HG02973 (cell line): ENCODE data around the gene CPEB2.

Experiments
- ATAC-seq: cut with Tn5 transposase; IDR thresholded peaks from one replicate; pipeline ENCODE4 v1.9.1; 2021; ENCODE audit warnings: moderate library complexity; ENCODE audit not compliant: unreplicated experiment

The CPEB2 gene

DNA sequence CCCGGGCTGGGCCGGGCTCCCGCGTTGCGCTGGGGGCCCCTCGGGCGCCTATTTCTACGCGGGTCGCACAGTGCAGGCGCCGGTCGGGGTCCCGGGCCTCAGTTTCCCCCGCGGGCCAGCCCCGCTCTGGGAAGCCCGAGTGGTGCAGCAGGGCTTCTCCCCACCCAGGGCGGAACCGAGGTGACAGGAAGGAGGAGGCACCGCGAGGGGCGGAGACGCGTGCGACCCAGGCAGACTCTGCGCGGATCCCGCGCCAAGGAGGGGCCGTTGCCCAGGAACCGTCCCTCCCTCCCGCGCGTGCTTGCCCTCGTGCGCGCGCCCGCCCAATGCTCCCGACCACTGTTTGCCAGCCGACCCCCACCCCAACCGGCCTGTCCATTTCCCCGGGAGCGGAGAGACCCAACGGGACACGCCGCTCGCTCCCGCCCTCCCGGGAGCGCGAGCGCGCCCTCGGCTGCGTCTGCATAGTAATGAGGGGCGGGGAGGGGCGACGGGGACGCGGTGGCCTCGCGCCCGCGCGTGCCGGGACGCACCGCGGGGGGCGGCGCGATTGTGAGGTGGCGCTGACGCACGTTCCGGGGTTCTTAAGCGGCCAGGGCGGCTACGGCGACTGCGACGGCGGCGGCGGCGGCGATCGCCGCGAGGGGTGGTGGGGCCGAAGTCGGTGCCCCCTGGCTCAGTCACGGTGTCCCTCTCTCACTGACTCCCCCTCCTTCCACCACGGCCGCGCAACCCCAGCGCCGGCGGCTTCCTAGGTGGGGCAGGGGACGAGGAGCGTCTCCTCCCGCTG lies at the start of gene CPEB2:
Gene CPEB2 (plus strand): TSS at position 613 of the 790 bp plus-strand sequence. CDS start 193 bp downstream, outside the sequence.
- ATAC-seq: peak; percentile 59

DNA sequence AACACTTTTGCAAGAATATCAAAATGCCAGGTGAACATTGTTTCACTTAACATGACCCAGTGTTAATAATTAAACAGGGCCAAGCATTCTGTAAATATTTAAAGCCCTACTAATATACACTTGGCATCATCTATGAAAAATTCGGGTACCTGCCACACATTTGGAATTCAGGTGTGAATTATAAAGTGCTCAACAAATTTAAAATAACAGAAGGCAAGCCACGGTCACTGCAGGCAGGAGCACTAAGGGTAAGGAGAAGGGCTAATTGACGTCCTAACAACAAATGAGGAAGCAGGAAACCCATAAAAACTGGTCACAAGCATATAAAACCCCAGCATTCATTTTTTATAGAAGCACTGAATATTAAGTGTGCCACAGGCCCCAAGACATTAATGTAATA lies 43.8 kb upstream of the CPEB2 start:
- no peak for ATAC-seq

DNA sequence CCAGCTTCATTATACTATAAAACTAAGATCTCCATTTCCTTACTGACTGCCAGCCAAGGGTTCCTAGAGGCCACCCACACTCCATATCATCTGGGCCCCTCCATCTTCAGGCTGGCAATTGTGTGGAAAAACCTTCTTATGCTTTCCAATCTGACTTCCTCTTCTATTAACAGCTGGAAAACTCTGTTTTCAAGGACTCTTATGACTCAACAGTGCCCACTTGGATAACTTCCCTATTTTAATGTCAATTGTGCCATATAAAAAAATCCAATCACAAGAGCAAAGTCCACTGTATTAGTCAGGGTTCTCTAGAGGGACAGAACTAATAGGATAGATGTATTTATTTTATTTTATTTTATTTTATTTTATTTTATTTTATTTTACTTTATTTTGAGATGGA lies 41.0 kb upstream of the CPEB2 start:
- no peak for ATAC-seq

DNA sequence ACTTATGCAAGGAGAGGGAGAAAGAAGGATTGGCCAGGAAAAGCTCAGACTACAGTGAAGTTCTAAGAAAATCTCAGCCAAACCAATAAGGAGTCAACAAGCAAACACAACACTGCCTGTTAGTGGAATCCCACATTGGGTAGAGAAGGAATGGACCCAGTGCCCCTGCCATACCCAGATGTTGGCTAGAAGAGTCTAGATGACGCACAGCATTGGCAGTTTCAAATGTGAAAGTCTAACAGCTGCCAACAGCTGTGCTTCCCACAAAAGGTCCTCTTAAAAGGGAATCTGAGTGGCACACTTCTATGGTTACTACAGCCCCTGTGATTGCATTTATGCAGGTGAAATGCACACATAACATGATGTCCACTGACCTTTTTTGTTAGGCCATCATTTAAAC lies 37.2 kb upstream of the CPEB2 start:
- no peak for ATAC-seq

DNA sequence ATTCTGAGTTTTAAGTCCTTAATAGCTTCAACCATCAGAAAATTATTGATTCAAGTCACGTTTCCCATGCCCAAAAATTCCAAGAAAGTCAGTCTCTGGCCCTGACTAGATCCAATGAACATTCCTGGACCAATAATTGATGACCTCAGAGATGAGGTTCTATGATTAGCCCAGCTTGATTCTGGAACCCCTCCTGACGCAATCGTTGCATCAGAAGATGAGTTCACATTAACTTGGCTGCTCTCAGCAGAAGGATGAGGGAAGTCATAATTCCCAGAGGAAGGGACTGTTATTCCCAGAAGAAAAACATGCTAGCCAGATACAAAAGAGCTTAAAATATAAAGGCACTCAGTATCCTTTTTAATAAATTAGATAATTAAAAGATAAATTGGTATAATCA lies 34.3 kb upstream of the CPEB2 start:
- ATAC-seq: no peak

DNA sequence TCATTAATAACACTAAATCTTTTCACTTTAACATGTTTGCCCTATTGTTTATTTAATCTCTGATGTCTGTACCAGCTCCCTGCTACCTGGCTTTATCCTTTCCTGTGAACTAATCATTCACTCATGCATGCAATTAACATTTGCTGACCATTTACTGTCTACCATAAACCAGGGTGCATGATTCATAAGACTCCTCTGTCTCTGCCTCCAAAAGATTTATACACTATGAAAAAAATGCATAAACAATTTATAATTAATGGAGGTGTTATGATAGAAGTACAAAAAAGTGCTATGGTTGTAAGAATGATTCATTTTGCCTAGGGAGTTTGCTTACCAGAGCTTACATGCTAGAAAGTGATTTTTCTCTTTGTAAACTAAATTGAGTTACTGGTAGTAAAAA lies 24.5 kb upstream of the CPEB2 start:
- ATAC-seq: no peak

DNA sequence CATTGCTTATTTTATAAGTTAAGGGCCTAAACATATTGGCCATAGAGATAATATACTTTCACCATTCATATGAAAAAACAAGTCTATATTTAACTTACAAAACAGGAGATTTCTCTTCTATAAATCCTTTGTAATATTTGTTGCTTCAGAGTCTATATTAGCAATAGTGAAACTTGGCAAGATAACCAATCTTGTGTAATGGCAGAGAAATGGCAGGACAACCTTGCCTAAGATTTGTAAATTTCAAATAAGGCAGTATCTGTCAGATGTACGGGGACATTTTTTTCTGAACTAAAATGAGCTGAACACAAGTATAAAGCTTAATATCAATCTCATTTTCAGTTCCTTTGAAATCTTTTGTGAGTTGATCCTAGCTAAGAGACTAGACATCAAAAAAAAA lies 17.8 kb upstream of the CPEB2 start:
- no peak for ATAC-seq

DNA sequence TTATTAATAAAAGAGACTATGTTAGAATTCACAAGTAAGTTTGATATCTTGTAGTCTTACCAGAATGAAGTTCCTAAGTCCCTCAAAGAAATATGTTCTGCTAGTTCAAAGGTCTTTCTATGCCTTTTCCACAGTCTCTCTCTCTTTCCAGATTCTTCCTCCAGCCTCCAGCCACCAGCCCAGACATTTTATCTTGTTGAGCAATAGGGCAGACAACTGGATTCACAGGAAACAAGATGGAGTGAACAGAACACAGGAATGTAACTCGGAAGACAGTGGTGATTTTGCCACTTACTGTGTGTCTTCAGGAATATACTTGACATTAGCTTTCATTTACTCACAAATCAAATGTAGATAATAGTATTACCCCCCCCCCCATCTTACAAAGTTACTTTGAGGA lies 17.1 kb upstream of the CPEB2 start:
- ATAC-seq: no peak

DNA sequence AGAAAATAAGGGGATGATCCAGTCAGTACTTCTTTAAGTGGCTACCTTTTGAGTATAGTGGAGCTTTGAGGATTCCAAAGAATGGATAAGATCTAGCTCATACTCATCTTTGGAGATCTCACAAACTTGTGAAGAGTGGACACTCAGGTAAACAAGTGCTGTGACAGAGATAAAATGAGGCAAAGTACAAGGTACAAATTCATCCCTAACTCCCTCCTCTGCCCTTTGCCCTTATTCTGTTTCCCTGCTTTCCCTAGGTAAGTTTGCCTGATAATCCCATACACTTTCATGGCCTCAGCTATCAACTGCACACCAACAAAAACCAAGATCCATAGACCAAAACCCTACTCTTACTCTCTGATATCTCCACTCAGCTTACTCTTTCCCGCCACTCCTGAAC lies 16.4 kb upstream of the CPEB2 start:
- no peak for ATAC-seq

DNA sequence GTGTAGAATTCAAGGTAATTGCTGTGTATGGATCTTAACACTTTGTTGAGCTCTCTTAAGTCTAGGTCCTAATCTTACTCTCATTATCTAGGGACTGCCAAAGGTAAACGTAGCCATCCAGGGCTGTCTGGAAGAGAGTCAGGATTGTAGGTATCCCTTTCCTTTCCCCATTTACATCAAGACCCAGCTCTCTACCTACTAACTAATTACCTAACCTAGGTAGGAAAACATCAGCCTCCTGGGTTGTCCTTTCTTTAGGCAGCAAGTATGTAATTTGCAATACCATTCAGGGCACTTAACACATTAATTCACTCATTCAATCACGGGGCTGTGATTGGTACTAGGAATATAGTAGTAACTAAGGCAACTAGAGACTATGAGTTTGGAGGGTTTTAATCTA lies 15.2 kb upstream of the CPEB2 start:
- ATAC-seq: no peak

DNA sequence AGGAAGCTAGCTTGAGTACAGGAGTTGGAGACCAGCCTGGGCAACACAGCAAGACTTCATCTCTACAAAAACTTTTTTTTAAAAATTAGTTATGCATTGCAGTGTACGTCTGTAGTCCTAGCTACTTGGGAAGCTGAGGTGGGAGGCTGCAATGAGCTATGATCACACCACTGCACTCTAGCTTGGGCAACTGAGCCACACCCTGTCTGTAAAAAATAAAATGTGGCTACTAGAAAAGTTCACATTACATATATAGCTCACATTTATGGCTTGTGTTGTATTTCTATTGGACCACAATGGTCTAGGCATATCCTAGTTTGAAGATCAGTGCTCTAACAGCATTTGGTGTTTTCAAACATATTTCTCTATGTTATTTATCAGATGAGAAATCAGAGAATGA lies 11.8 kb upstream of the CPEB2 start:
- no peak for ATAC-seq

DNA sequence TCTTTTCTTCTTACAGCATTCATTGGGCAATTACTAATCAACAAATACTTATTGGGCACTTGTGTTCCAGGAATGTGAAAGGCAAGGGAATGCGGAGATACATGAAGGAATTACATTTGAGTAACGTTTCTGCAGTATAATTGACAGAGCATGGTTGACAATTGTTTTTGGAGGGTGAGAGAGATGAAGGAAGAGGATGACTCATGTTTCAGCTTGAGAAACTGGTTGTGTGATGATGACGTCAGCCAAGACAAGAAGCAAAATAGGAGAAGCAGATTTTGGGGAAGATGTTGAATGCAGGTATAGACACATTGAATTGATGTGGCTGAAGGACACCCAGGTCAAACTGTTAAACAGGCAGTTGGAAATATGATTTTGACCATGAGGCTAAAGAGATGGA lies 8.0 kb upstream of the CPEB2 start:
- no peak for ATAC-seq

DNA sequence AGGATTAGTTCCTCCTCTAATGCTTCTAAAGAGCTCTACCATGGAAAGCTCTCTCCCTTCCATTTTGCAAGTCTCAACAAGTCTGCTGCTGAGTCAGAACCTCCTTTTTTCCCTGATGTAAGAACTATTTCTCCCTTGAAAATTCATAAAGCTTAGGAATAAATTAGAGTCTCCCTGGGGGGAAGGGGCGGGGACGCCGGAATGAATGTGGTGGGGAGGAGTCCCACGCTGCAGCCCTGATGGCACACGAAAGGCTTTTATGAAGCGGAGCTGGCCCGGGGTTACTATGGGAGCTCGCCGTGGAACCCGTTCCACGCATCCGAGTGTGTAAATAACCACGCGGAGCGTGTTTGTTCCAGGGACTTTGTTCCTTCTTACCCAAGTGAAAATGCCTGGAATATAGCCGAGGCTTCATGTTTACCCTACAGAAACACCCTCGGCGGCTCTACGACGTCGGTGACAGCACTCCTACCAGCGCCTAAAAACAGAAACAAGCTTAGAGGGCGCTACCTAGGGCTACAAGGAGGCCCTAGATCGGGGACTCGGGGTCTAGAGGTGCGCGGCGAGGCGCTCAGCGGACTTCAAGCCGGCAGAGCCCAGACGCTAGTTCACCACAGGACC lies 923 bp upstream of the CPEB2 start:
- peak; percentile 29 for ATAC-seq

DNA sequence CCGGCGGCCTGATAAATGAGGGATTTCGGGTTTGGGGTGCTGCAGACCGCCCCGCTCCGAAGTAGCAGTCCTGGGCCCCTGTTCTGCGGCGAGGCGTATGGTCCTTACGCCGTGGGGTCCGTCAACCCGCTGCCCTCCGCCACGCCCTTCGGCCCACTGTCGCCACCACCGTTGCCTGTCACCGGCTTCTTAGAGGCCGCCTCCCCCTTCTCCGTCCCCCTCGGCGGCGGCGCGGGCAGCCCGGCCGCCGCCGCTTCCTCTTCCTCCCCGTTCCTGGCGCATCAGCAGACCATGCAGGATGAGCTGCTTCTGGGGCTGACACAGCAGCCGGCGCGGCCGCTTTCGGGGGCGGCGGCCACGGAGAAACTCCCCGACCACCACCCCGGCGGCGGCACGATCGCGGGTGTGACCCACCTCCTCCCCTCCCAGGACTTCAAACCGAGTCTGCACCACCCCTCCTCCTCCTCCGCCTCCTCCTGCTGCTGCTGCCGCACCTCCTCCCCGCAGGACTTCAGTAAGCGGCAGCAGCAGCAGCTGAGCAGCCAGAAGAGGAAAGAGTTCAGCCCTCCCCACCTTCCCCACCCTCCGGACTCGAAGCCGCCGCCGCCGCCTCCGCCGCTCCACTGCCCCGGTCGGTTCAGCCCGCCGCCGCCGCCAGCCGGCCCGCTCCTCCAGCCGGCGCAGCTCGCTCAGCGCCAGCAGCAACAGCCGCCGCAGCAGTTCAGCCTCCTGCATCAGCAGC lies 549 bp downstream of the CPEB2 start:
- ATAC-seq: peak; percentile 19

DNA sequence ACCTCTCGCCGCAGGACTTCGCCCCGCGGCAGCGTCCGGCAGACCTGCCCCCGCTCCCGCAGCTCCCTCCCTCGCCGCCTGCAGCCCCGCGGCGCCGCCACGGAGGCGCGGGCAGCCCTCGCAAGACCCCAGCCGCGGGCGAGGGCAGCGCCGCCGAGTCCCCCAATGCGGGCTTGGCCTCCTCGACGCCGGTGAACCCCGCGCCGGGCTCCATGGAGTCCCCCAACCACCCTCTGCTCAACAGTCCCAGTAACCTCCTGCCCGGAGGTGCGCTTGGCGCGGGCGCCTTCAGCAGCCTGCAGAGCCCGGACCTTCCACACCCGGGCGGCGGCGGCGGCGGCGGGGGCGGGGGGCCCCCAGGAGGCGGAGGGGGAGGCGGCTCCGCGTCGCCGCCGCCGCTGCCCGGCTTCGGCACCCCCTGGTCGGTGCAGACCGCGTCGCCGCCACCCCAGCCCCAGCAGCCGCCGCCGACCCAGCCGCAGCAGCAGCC lies 1.2 kb downstream of the CPEB2 start:
- peak; percentile 9 for ATAC-seq

DNA sequence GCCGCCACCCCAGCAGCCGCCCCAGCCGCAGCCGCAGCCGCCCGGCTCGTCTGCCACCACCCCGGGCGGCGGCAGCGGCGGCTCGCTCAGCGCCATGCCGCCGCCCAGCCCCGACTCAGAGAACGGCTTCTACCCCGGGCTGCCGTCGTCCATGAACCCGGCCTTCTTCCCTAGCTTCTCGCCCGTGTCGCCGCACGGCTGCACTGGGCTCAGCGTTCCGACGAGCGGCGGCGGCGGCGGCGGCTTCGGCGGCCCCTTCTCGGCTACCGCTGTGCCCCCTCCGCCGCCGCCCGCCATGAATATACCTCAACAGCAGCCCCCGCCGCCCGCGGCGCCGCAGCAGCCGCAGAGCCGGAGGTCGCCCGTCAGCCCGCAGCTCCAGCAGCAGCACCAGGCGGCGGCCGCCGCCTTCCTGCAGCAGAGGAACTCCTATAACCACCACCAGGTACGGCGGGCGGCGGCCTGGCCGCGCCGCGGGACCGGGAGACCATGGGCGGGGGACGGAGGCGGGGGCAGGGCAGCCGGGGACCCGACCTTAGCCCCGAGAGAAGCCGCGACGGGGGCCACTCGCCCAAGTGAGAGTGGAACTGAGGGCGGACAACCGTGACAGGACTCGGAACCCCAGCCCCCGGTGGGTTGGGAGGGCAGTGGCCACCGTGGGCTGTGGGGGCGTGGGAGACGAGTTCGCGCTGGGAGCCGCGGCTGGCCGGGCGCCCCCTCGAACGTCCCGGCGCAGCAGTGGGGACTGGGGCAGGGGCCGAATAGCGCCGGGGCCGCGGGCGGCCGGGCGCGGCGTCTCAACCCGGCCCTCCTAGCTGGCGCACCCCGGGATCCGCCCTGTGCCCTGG lies 1.8 kb downstream of the CPEB2 start:
- ATAC-seq: peak; percentile 2

DNA sequence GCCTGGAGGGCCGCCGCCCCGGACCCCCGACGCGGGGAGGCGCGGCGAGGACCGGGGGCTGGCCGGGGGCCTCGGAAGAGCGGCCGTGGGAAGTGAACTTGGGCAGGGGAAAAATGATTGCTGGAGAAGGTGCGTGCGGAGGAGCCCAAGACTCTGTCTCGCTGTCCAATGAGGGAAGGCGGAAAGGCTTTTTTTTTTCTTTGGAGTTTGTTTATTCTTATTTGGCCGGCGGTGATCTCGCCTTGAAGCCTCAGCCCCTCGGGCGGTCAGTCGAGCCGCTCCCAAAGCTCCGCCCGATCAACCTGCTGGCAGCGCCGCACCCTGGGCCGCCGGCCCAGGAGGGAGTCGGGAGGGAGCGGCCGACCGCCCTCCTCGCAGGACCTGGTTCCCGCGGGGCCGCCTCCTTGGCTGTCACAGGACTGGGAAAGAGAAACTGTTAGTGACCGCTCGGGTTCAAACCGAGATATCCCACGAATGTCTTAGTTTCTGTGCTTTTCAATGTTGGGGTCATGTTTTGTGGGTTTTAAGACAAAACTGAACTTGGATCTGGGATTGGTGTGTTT lies 2.5 kb downstream of the CPEB2 start:
- no peak for ATAC-seq

DNA sequence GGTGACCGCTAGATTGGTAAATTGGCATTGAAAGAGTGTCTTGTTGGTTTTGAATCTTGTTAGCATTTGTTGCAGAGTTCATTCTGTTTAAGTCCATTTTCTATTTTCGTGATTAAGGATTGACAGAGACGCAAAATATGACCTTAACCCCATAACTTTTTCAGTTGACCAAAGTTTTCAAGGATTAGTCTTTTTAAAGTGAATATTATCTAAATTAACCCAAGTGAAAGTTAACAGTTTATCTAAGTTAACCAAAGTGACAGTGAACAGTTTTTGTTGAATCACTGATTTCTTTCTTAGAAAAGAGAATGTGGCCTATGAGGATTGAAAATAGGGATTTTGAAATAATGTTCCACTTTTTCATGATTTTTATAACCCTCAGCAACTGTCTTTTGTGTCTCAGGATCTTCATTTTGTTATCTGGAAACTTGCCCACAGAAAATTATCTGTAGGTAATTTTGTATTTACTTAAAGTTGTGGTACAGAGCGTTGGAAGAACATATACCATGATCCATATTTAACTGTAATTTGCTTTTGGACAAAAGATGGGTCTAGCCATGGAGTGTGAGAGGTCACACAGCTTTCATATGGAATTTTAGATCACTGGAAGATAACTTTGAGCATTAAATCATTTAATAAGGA lies 3.3 kb downstream of the CPEB2 start:
- ATAC-seq: no peak

DNA sequence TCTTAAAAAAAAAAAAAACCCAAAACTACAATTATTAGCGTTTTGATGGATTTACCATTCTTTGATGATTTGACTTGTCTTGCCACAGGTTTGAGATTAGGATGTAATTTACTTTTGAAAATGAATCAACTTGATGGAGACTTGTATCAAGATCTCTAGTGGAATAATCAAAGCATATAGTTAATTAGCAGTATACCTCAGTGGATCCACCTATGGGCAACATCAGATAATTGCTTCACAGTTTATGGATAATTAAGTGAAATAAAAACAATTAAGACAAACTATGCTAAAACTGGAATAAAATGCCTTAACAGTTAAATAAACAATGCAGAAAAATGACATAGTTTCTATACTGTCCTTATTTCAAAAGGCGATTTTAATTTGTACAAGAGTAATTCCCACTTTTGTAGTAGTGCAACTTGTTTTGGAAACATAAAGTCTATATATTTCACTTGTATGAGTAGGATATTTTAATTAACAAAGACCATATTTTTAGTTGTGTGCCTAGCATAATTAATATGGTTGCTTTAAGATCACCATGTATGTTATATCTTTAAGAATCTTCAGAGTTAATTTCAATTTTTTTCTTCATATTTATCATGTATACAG lies 4.2 kb downstream of the CPEB2 start:
- ATAC-seq: no peak

DNA sequence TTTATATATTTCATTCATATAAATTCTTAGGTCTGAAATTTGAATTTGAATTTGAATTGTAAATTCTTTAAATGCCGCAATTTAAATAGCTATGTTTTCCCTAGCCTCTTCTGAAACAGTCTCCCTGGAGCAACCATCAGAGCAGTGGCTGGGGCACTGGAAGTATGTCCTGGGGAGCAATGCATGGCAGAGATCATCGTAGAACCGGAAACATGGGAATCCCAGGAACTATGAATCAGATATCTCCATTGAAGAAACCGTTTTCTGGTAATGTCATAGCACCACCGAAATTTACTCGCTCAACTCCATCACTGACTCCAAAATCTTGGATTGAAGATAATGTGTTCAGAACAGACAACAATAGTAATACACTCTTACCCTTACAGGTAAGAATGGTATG lies 4.9 kb downstream of the CPEB2 start:
- ATAC-seq: no peak
